ENCODE data around the gene ARHGEF3. TPM values are rescaled to one million over a fixed set of nuclear protein-coding genes. Genes with fewer than 3 reads are reported as not detected.

The ARHGEF3 gene
- 31.3 TPM for total RNA-seq

DNA sequence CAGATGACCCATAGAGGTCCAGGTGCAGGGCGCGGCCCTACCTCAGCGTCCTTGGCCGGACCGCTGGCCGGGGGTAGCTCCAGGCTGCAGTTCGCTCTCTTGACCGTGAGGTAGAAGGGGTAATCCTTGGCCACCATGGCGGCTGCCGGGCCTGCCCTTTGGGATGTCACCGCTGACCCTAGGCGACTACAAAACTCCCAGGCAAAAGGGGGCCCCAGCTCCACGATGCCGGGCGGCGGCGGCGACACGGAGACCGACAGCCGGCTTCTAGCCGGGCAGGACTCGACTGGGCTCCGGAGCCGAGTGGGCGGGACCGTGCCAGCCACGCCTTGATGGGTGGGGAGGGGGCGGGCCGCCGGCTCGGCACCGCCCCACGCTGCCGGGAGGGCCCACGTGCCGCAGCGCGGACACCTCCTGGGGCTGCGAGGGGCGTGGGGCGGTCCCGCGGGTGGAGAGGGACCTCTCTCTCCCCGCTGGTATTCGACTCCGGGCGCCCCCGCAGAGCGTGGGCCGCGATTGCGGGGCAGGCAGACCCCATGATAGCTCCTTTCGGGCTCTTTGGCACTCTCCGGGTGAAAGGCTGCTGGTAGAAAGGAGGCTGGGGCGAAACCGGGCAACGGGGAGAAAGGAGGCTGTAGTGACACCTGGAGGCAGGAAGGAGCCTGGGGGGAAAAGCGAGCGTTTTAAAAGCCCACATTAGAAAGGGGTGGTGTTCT lies at the start of gene ARHGEF3:
TSS of gene ARHGEF3 (minus strand) at position 288 of the 716 bp plus-strand sequence. CDS start at position 137, 151 bp downstream.

GRCh38 chr3:56683122-56683817 lies 118.5 kb downstream of the ARHGEF3 start, which contains the start of gene TASOR:
TSS of gene TASOR (minus strand) at chr3:56683265. CDS start at chr3:56683006, 259 bp downstream.

Other genes starting within 250 kb of the ARHGEF3 start
- gene CCDC66, start 244.8 kb downstream of the ARHGEF3 start, total RNA-seq = 128 TPM
- gene TASOR, start 118.7 kb downstream of the ARHGEF3 start, total RNA-seq = 162 TPM

Measured in parietal lobe (tissue), 1 donor.